ENCODE data around the gene THAP7. TPM values are rescaled to one million over a fixed set of nuclear protein-coding genes. Genes with fewer than 3 reads are reported as not detected.

Gene THAP7
- total and polyA plus RNA-seq, 9 of the 15 experiments (the other 6 are each of a cell fraction or from before 2014, with no cell fraction given): 7.9 to 263 (median 84.1) TPM

DNA sequence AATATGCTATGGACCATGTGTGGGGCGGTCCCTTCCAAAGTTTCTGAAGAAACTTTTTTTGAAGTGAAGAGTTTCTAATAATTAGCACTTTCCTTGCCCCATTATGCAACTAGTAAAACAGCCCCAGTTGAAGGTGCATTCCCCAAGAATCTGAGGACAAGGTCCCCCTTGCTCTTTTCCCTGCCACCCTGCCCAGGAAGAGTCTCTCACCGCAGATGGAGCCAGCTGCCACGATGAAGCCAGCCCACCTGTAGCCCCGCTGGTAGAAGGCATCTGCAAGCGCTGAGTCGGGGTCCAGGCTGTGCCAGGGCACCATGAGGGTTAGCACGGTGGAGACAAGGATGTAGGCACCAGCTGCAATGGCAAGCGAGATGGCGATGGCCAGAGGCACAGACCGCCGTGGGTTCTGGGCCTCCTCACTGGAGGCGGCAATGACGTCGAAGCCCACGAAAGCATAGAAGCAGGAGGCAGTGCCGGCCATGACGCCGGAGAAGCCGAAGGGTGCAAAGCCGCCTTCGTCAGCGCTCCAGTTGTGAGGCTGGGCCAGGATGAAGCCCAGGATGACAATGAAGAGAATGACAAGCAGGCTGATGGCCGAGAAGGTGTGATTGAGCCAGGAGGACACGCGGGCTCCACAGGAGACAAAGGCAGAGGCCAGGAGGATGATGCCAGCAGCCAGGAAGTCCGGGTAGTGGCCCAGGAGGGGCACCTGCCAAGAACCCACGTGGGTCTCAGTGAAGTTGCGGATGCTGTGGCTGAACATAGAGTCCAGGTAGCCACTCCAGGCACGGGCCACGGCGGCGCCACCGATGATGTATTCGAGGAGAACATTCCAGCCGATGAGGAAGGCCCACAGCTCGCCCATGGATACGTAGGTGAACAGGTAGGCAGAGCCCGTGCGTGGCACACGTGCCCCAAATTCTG is 29.0 kb upstream of the THAP7 start (continued):
- TF ChIP-seq ZC3H4 (CRISPR knock-in tag; IDR thresholded peaks at IDR 0.05; ENCODE audit: borderline replicate concordance) (0 out of 2 replicates have a peak, but pooled peaks have one; percentile 77), YY1 (IDR thresholded peaks at IDR 0.05; ENCODE audit: borderline replicate concordance in 1 of 3, control insufficient read depth in 1 of 3, extremely low read depth in 1 of 3, insufficient read depth in 3 of 3, insufficient read length in 1 of 3, insufficient replicate concordance in 2 of 3, low read depth in 1 of 3, low read length in 2 of 3) (peak in 1 of 3 experiments; percentile 17), KDM1A (IDR thresholded peaks at IDR 0.05) (no peak), ZFPM2 (CRISPR knock-in tag; IDR thresholded peaks at IDR 0.05) (no peak), ZNF274 (IDR thresholded peaks at IDR 0.05; ENCODE audit: borderline replicate concordance, low read depth, low read length) (no peak), FOSL1 (tag; conservative IDR thresholded peaks at IDR 0.05) (no peak)
- TF ChIP-seq, protein P1, sequence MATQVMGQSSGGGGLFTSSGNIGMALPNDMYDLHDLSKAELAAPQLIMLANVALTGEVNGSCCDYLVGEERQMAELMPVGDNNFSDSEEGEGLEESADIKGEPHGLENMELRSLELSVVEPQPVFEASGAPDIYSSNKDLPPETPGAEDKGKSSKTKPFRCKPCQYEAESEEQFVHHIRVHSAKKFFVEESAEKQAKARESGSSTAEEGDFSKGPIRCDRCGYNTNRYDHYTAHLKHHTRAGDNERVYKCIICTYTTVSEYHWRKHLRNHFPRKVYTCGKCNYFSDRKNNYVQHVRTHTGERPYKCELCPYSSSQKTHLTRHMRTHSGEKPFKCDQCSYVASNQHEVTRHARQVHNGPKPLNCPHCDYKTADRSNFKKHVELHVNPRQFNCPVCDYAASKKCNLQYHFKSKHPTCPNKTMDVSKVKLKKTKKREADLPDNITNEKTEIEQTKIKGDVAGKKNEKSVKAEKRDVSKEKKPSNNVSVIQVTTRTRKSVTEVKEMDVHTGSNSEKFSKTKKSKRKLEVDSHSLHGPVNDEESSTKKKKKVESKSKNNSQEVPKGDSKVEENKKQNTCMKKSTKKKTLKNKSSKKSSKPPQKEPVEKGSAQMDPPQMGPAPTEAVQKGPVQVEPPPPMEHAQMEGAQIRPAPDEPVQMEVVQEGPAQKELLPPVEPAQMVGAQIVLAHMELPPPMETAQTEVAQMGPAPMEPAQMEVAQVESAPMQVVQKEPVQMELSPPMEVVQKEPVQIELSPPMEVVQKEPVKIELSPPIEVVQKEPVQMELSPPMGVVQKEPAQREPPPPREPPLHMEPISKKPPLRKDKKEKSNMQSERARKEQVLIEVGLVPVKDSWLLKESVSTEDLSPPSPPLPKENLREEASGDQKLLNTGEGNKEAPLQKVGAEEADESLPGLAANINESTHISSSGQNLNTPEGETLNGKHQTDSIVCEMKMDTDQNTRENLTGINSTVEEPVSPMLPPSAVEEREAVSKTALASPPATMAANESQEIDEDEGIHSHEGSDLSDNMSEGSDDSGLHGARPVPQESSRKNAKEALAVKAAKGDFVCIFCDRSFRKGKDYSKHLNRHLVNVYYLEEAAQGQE (IDR thresholded peaks at IDR 0.05; ENCODE audit: borderline replicate concordance): no peak; the same call in 1 of the 2 replicates
- TF ChIP-seq, protein P1 (CRISPR knock-in tag; IDR thresholded peaks at IDR 0.05; ENCODE audit: low read depth): 0 out of 2 replicates have a peak, but pooled peaks have one; percentile 18
- TF ChIP-seq, protein P2, sequence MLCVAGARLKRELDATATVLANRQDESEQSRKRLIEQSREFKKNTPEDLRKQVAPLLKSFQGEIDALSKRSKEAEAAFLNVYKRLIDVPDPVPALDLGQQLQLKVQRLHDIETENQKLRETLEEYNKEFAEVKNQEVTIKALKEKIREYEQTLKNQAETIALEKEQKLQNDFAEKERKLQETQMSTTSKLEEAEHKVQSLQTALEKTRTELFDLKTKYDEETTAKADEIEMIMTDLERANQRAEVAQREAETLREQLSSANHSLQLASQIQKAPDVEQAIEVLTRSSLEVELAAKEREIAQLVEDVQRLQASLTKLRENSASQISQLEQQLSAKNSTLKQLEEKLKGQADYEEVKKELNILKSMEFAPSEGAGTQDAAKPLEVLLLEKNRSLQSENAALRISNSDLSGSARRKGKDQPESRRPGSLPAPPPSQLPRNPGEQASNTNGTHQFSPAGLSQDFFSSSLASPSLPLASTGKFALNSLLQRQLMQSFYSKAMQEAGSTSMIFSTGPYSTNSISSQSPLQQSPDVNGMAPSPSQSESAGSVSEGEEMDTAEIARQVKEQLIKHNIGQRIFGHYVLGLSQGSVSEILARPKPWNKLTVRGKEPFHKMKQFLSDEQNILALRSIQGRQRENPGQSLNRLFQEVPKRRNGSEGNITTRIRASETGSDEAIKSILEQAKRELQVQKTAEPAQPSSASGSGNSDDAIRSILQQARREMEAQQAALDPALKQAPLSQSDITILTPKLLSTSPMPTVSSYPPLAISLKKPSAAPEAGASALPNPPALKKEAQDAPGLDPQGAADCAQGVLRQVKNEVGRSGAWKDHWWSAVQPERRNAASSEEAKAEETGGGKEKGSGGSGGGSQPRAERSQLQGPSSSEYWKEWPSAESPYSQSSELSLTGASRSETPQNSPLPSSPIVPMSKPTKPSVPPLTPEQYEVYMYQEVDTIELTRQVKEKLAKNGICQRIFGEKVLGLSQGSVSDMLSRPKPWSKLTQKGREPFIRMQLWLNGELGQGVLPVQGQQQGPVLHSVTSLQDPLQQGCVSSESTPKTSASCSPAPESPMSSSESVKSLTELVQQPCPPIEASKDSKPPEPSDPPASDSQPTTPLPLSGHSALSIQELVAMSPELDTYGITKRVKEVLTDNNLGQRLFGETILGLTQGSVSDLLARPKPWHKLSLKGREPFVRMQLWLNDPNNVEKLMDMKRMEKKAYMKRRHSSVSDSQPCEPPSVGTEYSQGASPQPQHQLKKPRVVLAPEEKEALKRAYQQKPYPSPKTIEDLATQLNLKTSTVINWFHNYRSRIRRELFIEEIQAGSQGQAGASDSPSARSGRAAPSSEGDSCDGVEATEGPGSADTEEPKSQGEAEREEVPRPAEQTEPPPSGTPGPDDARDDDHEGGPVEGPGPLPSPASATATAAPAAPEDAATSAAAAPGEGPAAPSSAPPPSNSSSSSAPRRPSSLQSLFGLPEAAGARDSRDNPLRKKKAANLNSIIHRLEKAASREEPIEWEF (CRISPR knock-in tag; IDR thresholded peaks at IDR 0.05): no peak
- TF ChIP-seq, protein P3, sequence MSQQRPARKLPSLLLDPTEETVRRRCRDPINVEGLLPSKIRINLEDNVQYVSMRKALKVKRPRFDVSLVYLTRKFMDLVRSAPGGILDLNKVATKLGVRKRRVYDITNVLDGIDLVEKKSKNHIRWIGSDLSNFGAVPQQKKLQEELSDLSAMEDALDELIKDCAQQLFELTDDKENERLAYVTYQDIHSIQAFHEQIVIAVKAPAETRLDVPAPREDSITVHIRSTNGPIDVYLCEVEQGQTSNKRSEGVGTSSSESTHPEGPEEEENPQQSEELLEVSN (IDR thresholded peaks at IDR 0.05; ENCODE audit: borderline replicate concordance in 1 of 2, extremely low read depth in 1 of 2, insufficient read depth in 1 of 2, insufficient read length in 1 of 2, low read depth in 1 of 2, low read length in 1 of 2, poor library complexity in 1 of 2, severe bottlenecking in 1 of 2): peak in 1 of 2 experiments; percentile 51
